Left ventricle myocardium inferior (tissue), 1 donor: ENCODE measurements around the gene TAF4. TPM values are rescaled to one million over a fixed set of nuclear protein-coding genes. Genes with fewer than 3 reads are reported as not detected.

Experiments used
- DNase-seq: peaks from one replicate; pipeline ENCODE4 v3.0.0-alpha.2; 2020
- H3K27ac ChIP-seq: fragments of 200-600 bp; replicated peaks from 2 replicates; pipeline ENCODE4 v1.8.0; 2021
- H3K27me3 ChIP-seq: fragments of 200-600 bp; 2 replicates; pipeline ENCODE4 v1.8.0; 2021; ENCODE audit warnings: low read depth
- H3K36me3 ChIP-seq: fragments of 200-600 bp; 2 replicates; pipeline ENCODE4 v1.8.0; 2021
- H3K4me1 ChIP-seq: fragments of 200-600 bp; 2 replicates; pipeline ENCODE4 v1.8.0; 2021
- H3K4me3 ChIP-seq: fragments of 200-600 bp; 2 replicates; pipeline ENCODE4 v1.8.0; 2021; ENCODE audit warnings: mild to moderate bottlenecking, moderate library complexity
- H3K9me3 ChIP-seq: fragments of 200-600 bp; replicated peaks from 2 replicates; pipeline ENCODE4 v1.8.0; 2021
- intact Hi-C: fragments of 100-400 bp; cut with micrococcal nuclease; formaldehyde crosslinking; loops from one replicate; pipeline ENCODE4 v1.11.0; 2022
- total RNA-seq: library from RNA; stranded (reverse); fragmentation: NEBNext Ultra II Directional; extraction: Animal tissue kit (Norgen Biotek cat#: 25700); gene quantifications from one replicate; pipeline ENCODE4 v1.2.1, GENCODE V29; 2021
- TF ChIP-seq, protein P1 (sequence below): fragments of 200-600 bp; IDR thresholded peaks from 2 replicates; pipeline ENCODE4 v1.8.0; 2021; ENCODE audit warnings: antibody characterized with exemption, mild to moderate bottlenecking, borderline replicate concordance
- donor health status: DM: no; HTN: yes; CAD: no; lungs with severe emphysema.

The TAF4 gene
- total RNA-seq, 1 donor from 2014 or later: 11.8 TPM

DNA sequence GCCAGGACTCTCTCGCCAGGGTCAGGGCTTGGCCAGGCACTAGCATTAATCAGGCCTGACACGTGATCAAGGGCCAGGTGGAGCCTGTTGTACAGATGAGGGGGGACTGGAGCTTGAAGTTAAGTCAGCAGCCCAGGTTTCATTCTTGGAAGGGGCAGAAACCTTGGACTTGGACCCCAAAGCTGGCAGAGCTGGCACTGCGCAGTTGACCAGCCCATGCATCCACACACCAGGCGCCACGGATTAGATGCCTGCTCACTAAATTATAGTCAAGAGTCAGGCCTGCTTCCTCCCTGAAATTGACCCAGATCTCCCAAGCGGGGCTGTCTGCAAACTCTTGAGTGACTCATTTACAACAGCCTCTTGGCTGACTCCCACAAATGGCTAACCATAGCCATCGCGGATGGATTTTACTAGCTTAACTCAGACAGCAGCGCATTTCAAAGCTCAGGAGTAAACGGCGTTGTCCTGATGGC, 4.1 kb upstream of the TAF4 start:
- intact Hi-C loops: loop anchor here (10.0 kb wide), 1 partner anchor 55 kb away; the partner anchor contains the start of gene LSM14B
- H3K27ac ChIP-seq: no peak overlapping the region
- TF ChIP-seq, protein P1, sequence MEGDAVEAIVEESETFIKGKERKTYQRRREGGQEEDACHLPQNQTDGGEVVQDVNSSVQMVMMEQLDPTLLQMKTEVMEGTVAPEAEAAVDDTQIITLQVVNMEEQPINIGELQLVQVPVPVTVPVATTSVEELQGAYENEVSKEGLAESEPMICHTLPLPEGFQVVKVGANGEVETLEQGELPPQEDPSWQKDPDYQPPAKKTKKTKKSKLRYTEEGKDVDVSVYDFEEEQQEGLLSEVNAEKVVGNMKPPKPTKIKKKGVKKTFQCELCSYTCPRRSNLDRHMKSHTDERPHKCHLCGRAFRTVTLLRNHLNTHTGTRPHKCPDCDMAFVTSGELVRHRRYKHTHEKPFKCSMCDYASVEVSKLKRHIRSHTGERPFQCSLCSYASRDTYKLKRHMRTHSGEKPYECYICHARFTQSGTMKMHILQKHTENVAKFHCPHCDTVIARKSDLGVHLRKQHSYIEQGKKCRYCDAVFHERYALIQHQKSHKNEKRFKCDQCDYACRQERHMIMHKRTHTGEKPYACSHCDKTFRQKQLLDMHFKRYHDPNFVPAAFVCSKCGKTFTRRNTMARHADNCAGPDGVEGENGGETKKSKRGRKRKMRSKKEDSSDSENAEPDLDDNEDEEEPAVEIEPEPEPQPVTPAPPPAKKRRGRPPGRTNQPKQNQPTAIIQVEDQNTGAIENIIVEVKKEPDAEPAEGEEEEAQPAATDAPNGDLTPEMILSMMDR: no peak

DNA sequence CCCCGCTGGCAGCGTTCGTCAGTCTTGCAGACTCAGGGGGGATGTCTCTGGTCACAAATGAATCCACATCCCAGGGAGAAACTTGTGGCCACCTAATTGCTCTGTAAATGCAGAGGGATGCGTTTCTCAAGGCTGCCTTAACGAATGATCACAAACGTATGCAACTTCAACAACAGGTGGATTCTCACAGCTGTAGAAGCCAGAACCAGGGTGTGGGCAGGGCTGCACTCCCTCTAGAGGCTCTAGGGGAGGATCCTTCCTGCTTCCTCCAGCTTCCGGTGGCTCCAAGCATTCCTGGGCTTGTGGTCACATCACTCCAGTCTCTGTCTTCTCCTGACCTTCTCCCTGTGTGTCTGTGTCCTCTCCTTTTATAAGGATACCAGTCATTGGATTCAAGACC, 3.3 kb upstream of the TAF4 start:
- no peak for DNase-seq
- peaks cover 24% of the 10 kb centered on the region for H3K4me1 ChIP-seq
- no peak overlapping the region for H3K4me3 ChIP-seq
- peaks cover 8% of the 10 kb centered on the region for H3K9me3 ChIP-seq
- TF ChIP-seq, protein P1: no peak
- intact Hi-C loops: loop anchor here (10.0 kb wide), 1 partner anchor 56 kb away; the partner anchor contains the start of gene LSM14B
- H3K27ac ChIP-seq: no peak overlapping the region
- H3K36me3 ChIP-seq: no peaks in the 10 kb centered on the region
- no peaks in the 10 kb centered on the region for H3K27me3 ChIP-seq

More for the DNA sequence above, 4.1 kb upstream of the TAF4 start:
- no peak overlapping the region for H3K4me3 ChIP-seq
- DNase-seq: no peak
- no peaks in the 10 kb centered on the region for H3K36me3 ChIP-seq
- peaks cover 19% of the 10 kb centered on the region for H3K4me1 ChIP-seq
- no peaks in the 10 kb centered on the region for H3K27me3 ChIP-seq
- H3K9me3 ChIP-seq: peaks cover 12% of the 10 kb centered on the region

DNA sequence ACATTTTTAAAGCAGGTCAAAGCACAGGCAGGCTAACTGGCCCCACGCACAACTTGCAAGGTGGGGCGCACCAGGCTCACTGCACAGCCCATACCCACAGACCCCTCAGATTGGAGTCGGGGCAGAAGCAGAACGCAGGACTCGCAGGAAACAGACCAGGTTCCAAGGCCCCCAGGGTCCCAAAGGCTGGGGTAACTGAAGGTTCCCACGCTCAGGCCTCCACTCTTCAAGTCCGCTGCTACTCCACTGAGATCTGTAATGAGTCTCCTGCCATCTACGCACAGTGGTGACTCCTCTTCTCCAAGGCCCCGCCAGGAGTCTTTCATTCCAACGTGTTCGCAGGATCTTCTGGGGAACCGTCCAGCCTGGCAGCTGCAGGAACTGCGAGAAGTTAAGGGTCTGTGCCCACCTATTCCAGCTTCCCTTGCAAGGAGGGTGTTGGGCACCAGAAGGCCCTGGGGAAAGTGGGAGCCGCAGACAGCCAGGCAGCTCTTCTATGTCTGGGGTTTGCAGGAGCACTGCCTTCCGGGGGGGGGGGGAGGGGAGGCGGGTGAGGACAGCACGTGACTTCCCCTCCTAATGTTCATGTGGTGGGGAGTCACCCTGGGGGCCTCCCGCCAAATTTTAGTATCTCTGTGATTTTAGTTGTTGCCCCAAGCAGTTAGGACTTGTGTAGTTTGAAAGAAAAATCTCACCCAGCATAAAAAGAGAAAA, 2.0 kb upstream of the TAF4 start:
- intact Hi-C loops: loop anchor here (10.0 kb wide), 1 partner anchor 57 kb away; the partner anchor contains the start of gene LSM14B
- peaks cover 37% of the 10 kb centered on the region for H3K4me1 ChIP-seq
- no peak for DNase-seq
- TF ChIP-seq, protein P1: no peak
- H3K27me3 ChIP-seq: no peaks in the 10 kb centered on the region
- H3K36me3 ChIP-seq: no peaks in the 10 kb centered on the region
- H3K4me3 ChIP-seq: no peak overlapping the region
- H3K9me3 ChIP-seq: no peaks in the 10 kb centered on the region
- peak overlapping the region; percentile 95 for H3K27ac ChIP-seq

DNA sequence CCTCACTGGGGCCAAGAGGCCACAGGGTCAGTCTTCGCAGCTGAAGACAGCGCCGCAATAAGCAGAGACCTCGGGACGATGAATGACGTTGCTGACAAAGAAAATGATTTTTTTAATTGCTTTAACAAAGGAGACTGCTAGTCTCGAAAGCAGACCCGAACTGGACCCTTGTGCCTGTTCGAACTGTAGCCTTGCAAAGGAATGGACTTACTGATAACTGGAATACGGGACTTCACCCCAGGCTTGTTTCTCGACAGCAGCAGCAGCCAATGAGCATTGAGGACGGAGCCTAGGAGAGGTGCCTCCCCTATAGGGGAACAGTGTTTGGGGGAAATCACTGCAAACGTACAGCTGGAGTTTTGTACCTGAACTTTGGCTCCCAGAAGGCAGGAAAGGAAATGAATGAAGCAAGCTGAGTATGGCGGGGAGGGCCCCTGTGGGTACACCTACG, 1.3 kb upstream of the TAF4 start:
- H3K27me3 ChIP-seq: no peaks in the 10 kb centered on the region
- peaks cover 41% of the 10 kb centered on the region for H3K4me1 ChIP-seq
- H3K36me3 ChIP-seq: no peaks in the 10 kb centered on the region
- no peak for DNase-seq
- intact Hi-C loops: loop anchor here (10.0 kb wide), 1 partner anchor 58 kb away; the partner anchor contains the start of gene LSM14B
- no peaks in the 10 kb centered on the region for H3K9me3 ChIP-seq
- peak overlapping the region; percentile 95 for H3K27ac ChIP-seq
- H3K4me3 ChIP-seq: peak overlapping the region; percentile 80
- TF ChIP-seq, protein P1: no peak

DNA sequence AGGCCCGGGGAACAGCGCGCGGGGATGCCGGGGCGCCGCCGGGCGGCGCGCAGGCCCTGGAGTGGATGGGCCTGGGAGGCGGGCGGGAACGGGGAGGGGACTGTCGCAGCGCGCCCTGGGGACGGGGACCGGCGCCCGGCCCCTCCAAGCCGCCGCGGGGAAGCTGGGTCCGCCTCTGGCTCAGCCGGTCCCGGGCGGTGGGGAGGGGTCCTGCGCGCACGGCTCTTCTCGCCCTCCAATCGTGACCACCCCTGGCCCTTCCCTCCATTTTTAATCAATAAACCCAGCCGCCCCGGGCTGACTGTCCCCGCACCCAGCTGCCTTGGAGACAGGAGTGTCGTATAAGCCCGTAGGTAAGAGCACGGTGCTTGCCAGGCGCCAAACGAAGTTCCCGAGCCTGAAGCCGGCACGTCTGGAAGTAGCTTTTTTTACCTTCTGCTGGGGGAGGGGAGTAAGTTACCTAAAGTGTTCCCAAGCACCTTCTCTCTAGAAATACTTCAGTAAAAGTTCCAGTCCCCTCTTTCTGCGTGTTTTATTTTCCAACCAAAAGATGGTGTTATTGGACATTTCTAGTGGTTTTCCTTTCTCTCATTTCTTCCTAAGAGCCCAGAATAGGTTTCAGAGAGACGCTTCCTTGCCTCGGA, 780 bp upstream of the TAF4 start:
- Histone ChIP-seq H3K9me3 (no peaks in the 10 kb centered on the region), H3K4me1 (peaks cover 41% of the 10 kb centered on the region), H3K27ac (peak overlapping the region; percentile 95), H3K4me3 (peak overlapping the region; percentile 80), H3K36me3 (no peaks in the 10 kb centered on the region), H3K27me3 (no peaks in the 10 kb centered on the region)
- TF ChIP-seq, protein P1: no peak
- intact Hi-C loops: loop anchor here (10.0 kb wide), 1 partner anchor 58 kb away; the partner anchor contains the start of gene LSM14B
- DNase-seq: peak; percentile 41
